ENCODE data around the gene LEAP2.

Gene LEAP2

DNA sequence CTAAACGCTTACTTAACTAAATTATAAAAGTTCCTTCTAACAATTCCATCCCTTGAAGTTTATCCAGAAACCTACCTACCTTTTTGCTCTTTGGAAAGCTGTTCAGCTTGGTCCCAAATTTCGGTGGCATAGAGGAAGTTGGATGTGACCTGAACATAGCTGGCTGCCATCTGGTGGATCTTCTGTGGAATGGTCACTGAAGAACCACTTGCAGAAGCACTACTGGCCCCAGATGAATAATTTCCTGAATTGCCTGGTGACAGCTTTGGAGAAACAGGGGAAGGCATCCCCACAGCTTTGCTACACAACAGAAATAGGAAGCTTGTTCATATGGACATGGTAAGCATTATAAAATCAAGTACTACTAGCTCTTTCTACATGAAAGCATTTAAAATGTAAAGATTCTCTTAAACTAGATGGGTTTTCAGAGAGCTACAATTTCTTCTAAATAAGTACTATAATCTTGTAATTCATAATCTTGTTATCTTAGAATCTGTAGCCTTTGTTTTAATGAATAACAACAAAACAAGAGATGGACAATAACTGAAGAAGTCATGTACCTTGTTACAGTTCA, 9.9 kb downstream of the LEAP2 start:
- DNase-seq = peak; percentile 64

DNA sequence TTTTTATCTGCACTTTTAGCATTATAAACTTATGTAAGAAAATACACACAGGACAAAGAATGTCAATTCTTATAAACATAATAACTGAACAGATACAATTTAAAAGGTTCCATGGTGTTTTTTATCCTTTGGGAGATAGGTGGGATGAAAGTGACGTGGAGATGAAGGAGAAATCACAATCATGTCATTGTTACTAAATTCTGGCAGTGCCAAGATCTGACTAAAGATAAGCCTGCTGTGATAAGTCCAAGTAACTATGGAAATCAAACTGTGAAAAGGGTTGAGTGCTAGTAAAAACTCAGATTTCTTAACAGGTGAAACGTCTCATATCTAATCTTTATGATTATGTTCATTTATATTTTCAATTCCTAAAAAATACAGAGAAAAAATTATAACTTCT, 11.1 kb downstream of the LEAP2 start:
- DNase-seq = no peak

DNA sequence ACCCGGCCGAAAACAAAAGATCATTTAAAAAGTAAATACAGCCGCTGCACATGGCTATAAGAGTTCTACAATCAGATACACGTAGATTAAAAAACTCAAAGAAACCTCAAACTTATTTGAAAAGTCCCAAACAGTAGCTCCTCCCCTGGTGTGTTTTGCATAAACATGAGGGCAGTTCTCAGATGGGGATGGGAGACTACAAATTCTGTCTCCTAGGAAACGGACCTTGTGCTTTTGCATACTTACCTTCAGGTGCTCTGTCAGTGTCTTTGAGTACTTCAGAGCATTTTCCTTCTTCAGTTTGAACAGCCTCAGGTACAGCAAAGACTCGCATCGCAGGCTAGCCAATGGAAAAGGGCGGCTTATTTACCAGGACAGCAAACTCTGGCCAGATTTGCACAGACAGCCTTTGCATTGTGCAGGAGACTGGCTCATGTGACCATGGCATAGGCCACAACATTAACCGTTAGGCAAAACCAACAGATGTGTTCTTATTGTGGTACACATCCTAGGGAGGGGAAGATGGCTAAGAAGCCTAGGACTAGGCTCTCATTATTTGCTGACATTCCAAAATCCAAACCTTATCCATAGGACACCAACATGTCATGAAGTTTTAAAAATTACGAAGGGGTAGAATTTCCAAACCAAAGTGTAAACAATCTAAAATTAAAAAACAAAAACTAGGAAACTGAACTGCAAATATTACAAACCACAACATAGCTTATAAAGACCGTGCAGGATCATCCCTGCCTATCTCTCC, 12.8 kb downstream of the LEAP2 start:
- no peak for DNase-seq

DNA sequence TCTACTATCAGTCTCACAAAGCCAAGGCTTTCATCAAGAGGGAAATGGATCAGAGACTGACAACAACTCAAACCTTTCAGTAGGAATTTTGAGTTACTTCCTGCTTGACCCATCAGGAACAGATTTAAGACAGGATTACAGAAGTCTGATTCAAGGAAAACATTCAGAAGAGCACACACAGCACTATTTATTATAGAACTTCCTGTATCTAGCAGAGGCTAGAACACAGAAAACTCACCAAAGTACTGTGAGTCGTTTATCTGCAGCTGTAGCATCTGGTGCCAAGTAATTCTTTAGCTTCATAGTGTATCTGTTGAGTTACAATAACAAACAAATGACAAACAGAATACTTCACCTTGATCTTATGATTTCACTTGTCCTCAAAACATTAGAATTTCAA, 13.8 kb downstream of the LEAP2 start:
- DNase-seq = no peak

DNA sequence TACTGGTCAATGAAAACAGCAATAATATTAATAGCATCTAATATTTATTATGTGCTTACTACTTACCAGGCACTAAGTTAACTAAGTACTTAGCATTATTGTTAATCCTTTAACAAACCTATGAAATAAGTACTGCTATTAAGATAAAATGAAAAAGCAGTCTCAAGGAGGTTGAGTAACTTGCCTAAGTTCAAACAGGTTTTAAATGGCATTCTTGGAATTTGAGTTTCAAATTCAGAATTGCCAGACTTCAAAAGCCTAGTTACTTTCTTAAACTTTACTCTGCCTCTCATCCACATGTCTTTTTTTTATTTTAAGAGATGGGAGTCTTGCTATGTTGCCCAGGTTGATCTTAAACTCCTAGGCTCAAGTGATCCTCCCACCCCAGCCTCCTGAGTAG, 16.0 kb downstream of the LEAP2 start:
- DNase-seq = no peak

DNA sequence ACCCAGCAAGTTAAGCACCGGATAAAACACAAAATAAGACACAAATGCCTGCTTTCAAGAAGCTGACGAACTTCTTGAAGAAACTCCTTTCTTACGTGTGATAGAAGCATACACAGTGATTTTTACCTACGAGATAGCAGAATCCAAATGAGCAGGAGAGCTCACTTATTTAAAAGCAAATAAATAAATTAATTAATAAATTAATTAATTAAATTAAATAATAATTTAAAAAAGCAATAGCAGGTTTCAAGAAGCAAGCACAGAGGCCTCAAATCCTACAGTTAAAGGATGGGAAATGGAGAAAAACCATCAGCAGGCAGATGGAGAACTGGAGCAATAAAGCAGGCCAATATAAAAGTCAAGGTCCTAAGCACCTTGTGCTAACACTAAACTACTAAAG, 17.3 kb downstream of the LEAP2 start:
- DNase-seq = no peak

DNA sequence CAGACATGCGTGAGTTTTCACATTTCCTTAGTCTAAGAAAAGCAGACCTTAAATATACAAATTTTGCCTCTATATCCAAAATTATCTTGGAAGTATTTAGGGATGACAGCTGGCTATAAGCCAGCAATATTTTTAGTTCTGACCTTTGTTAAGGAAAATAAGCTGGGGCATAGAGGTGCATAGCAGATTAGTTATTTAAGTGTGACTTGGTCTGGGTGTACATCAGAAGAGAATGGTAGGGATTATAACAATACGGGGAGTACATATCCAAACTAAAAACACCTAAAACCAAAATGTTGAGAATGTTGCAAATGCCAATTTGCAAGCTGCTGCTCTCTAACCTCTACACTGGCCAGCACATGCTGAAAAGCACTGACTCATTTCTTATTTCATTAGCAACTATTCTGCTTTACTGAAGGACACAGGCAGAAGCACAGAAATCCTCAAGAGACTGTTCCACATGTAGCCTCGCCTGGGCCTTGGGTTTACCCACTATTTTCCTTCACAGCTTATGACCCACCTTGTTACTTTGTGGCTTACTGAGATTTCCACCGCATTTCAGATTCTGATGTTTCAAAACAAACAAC, 22.3 kb downstream of the LEAP2 start:
- DNase-seq = no peak

DNA sequence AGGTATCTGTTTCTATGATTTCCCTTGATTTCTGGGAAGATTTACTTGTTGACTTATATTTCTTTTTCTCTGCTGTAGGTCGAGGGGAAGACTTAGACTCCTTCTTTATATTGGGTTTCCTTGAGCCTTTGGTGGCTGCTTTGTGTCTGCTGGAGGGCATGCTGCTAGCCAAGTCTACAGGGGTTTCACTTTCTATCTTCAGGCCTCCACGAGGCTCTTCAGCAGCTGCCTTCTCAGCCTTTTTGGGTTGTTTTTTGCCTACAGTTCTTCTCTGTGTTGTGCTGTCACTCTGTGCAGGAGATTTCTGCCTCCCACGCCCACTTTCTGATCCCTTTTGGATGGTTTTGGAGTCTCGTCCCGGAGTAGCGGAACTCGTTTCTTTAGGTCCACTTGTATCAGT, 23.2 kb downstream of the LEAP2 start:
- peak; percentile 53 for DNase-seq

DNA sequence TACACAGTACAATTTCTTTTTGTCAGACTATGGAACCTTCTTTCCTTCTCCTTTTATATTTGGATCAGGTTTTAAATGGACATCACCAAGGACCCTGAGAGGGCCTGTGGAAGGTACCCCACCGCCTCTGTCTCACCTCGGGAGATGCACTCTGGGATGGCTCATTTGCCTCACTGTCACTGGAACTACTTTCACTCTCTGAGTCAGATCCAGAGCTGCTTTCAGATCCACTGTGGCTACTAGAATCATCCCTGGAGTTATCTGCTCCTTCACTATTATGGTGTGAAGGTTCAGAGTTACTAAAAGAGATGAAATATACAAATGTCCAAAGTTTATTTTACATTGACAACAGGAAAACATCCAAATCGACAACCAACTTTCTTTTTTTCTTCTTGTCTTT, 24.6 kb downstream of the LEAP2 start:
- DNase-seq = no peak

DNA sequence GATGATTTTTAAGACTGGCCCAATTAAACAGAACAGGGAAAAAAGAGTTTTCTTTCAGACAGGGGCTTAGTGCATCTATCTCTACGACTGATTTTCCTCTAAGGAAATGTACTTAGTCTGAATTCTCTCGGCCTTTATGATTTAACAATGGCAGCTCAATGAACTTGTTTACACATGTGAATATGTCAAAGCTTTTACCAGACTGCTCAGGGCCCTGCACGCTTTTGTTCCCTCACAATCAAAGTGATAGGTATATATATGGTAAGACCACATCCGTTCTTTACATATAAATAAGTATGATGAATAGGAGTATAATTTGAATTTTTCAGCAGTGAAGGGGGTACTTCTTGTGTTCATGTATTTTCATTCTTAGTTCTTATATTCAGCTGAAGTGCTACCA, 27.6 kb downstream of the LEAP2 start:
- no peak for DNase-seq

DNA sequence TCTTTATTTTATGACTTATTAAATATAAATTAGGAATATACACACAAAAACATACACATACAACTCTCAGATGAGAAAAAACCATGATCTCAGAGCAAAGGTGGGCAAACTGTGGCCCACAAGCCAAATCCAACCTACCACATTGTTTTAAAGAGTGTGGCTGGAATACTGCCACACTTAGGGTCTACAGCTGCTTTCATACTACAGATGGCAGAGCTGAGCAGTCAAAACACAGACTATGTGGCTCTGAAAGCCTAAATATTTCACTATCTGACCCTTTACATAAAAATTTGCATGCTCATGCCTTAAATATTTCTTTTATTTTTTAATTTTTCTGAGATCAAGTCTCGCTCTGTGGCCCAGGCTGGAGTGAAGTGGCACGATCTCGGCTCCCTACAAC, 28.3 kb downstream of the LEAP2 start:
- DNase-seq = no peak

DNA sequence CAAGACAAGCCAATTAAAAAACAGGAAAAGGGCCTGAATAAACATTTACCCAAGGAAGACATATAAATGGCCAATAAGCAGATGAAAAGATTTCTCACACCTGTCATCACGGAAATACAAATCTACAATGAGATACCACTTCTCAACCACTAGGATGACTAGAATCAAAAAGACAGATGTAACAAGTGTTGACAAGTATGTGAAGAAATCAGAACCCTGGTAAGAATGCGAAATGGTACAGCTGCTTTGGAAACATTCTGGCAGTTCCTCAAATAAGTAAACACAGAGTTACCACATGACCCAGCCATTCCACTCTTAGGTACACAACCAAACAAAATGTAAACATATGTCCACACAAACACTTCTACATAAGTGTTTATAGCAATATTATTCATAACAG, 32.5 kb downstream of the LEAP2 start:
- no peak for DNase-seq

DNA sequence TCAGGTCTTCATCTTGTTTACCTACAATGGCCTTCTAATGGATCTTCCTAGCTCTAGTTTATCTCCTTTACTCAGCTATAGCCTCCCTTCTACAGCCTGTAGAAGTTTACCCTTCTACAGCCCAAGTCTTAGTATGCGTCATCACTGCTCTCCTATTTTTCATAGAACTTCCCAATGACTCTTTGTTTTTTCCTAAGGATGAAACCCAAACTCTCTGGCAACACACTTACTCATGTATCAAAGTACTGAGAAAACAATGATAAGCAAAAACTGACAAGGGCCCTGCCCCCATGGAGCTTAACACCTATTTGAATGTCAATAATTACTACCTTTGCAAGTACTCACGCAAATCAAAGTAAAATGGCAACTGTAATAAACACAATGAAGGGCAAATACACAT, 33.7 kb downstream of the LEAP2 start:
- DNase-seq = no peak

DNA sequence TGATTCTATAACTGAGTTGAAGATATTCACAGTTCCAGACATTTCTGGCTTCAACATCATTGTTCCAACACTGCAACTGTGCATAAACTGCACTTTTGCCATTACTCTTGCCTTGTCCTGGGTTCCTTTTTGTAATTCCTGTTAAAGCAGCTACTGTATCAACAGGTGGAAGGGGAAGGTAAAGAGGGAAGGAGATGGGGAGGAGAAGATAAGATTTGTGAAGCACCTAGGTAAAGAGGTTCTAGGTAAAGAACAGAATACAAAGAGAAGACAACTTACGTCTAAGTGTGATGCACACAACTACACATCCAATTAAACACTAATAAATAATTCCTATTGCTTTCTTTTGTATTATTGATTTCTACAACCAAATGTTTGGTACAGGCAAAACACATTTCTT, 36.2 kb downstream of the LEAP2 start:
- DNase-seq = no peak

DNA sequence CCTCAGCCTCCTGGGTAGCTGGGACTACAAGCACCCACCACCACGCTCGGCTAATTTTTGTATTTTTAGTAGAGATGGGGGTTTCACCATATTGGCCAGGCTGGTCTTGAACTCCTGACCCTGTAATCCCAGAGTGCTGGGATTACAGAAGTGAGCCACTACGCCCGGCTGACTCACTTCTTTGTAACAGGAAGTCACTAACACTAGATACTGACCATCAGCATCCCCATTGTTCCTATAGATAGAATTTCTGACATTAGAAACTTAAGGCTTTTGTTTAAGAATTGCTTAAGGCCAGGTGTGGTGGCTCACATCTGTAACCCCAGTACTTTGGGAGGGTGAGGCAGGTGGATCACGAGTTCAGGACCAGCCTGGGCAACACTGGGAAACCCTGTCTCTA, 42.2 kb downstream of the LEAP2 start:
- no peak for DNase-seq

DNA sequence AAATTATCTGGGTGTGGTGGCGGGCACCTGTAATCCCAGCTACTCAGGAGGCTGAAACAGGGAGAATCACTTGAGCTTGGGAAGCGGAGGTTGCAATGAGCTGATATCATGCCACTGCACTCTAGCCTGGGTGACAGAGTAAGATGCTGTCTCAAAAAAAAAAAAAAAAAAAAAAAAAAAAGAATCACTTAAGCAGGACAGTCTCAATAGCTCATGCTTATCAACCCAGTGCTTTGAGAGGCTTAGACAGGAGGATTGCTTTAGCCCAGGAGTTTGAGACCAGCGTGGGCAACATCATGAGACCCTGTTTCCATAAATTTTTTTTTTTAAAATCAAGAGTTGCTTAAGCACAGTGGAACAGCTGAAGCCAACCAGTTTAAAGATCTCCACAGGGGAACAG, 42.6 kb downstream of the LEAP2 start:
- DNase-seq = no peak

All from RPMI8226 (cell line).